NCI-H510A treated with DMSO at 0.1 percent for 48 hours (cell line): ENCODE data around the gene ITGB3.

ENCODE experiments used
- DNase-seq: peaks from one replicate; lab custom pipeline; 2025; lab: John Stamatoyannopoulos, UW

ITGB3 gene

GRCh38 chr17:47276444-47276843 lies 22.8 kb downstream of the ITGB3 start:
- DNase-seq = no peak

- DNase-seq = peak; percentile 84
Observed at GRCh38 chr17:47276868-47277267, 23.2 kb downstream of the ITGB3 start.

GRCh38 chr17:47277921-47278320 lies 24.3 kb downstream of the ITGB3 start:
- DNase-seq = no peak

- no peak for DNase-seq
Observed at GRCh38 chr17:47278561-47278960, 24.9 kb downstream of the ITGB3 start.

GRCh38 chr17:47279062-47279801 lies 25.6 kb downstream of the ITGB3 start:
- no peak for DNase-seq

- no peak for DNase-seq
Observed at GRCh38 chr17:47280072-47280811, 26.6 kb downstream of the ITGB3 start.

GRCh38 chr17:47281216-47281615 lies 27.6 kb downstream of the ITGB3 start:
- no peak for DNase-seq

- DNase-seq = no peak
Observed at GRCh38 chr17:47285003-47285402, 31.4 kb downstream of the ITGB3 start.

GRCh38 chr17:47286198-47286914 lies 32.7 kb downstream of the ITGB3 start:
- DNase-seq = no peak

GRCh38 chr17:47287068-47287467 lies 33.4 kb downstream of the ITGB3 start:
- DNase-seq = no peak

- no peak for DNase-seq
Observed at GRCh38 chr17:47287639-47288038, 34.0 kb downstream of the ITGB3 start.

GRCh38 chr17:47288531-47289116 lies 35.0 kb downstream of the ITGB3 start:
- DNase-seq = no peak

GRCh38 chr17:47289302-47289701 lies 35.7 kb downstream of the ITGB3 start:
- no peak for DNase-seq

- no peak for DNase-seq
Observed at GRCh38 chr17:47290870-47291241, 37.2 kb downstream of the ITGB3 start.

- no peak for DNase-seq
Observed at GRCh38 chr17:47291242-47291873, 37.7 kb downstream of the ITGB3 start.

GRCh38 chr17:47292206-47292605 lies 38.6 kb downstream of the ITGB3 start:
- no peak for DNase-seq

- DNase-seq = no peak
Observed at GRCh38 chr17:47295037-47295873, 41.6 kb downstream of the ITGB3 start.

- DNase-seq = no peak
Observed at GRCh38 chr17:47295874-47296255, 42.2 kb downstream of the ITGB3 start.

GRCh38 chr17:47297661-47298400 lies 44.2 kb downstream of the ITGB3 start:
- DNase-seq = no peak

- no peak for DNase-seq
Observed at GRCh38 chr17:47298712-47299111, 45.1 kb downstream of the ITGB3 start.
